ENCODE results near the gene IRX1.

- TF ChIP-seq CTCF (IDR thresholded peaks at IDR 0.05; ENCODE audit: insufficient read depth, low read length, poor library complexity, severe bottlenecking) (no peak), EZH2phosphoT487 (conservative IDR thresholded peaks at IDR 0.05; ENCODE audit: low read length) (no peak)
These were observed 46.6 kb downstream of the IRX1 start for GRCh38 chr5:3642231-3642630.
